Cardiac septum (tissue), 1 donor: ENCODE data around the gene CACNA1H. TPM values are rescaled to one million over a fixed set of nuclear protein-coding genes. Genes with fewer than 3 reads are reported as not detected.

Experiments used
- DNase-seq: peaks from one replicate; pipeline ENCODE4 v3.0.0-alpha.2; 2020; ENCODE audit warnings: low spot score
- intact Hi-C: fragments of 100-400 bp; cut with DNase I; formaldehyde crosslinking; loops from one replicate; pipeline ENCODE4 v1.14.0; 2022
- long read RNA-seq: library from polyadenylated mRNA; unstranded; transcript quantifications from one replicate; pipeline ENCODE4 v2.0.0, GENCODE V29; 2021
- total RNA-seq: library from RNA; stranded (reverse); fragmentation: NEBNext Ultra II Directional; extraction: Animal tissue kit (Norgen Biotek cat#: 25700); gene quantifications from one replicate; pipeline ENCODE4 v1.2.1, GENCODE V29; 2021
- donor health status: DM: no; HTN: no; CAD: no.

The CACNA1H gene
- total RNA-seq, result 4.7 TPM
- long read RNA-seq, partial matches to known transcripts, result 11 of 19 reads
- long read RNA-seq, other reads (novel, unspliced or antisense), result 8 of 19 reads

DNA sequence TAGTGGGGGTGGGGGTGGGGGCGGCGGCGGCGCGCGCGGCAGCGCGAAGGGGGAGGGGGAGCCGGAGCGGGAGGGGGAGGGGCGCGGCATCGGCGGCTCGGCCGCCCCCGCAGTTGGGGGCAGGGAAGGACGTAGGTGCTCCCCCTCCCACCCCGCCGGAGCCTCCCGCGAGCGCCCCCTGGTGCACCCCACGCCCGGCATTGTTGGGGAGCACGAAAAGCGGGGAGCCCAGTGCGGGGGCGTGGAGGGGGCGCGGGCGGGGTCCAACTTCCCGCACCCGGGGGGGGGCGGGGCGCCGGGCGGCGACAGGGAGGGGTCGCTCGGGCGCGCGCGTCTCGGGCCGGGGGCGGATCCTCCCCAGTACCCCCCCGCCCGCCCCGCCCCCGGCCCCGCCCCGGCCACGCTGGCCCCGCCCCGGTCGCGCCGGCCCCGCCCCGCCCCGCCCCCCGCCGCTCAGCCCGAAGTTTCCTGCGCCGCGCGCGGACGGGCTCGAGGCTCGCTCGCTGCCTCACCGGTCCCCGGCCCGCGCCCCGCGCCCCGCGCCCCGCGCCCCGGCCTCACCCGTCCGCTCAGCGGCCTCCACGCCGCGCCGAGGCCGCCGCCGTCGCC, at the start of gene CACNA1H:
Gene CACNA1H, plus strand, starts transcription at position 456 of the 609 bp plus-strand sequence. CDS start 632 bp downstream, outside the sequence.
- intact Hi-C loops, result no loop called here
- DNase-seq, result no peak

DNA sequence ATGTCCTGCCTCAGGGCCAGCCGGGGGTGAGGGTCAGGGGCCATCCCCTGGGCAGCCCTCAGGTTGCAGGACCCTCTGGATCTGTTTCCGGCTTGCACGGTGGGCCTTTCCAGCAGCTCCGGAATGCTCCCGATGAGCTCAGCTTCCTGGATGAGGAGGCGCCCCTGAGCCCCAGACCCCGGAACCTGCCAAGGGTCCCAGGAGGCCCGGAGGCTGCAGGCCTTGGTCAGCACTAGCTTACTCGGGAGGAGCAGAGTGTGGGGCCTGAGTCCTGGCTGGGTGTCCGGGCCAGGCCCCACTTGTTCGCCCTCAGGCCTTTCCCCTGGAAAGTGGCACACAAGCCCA, 49.3 kb upstream of the CACNA1H start:
- intact Hi-C loops, result loop anchor here (1.0 kb wide), 1 partner anchor 46 kb away; no protein-coding TSS in a partner anchor

DNA sequence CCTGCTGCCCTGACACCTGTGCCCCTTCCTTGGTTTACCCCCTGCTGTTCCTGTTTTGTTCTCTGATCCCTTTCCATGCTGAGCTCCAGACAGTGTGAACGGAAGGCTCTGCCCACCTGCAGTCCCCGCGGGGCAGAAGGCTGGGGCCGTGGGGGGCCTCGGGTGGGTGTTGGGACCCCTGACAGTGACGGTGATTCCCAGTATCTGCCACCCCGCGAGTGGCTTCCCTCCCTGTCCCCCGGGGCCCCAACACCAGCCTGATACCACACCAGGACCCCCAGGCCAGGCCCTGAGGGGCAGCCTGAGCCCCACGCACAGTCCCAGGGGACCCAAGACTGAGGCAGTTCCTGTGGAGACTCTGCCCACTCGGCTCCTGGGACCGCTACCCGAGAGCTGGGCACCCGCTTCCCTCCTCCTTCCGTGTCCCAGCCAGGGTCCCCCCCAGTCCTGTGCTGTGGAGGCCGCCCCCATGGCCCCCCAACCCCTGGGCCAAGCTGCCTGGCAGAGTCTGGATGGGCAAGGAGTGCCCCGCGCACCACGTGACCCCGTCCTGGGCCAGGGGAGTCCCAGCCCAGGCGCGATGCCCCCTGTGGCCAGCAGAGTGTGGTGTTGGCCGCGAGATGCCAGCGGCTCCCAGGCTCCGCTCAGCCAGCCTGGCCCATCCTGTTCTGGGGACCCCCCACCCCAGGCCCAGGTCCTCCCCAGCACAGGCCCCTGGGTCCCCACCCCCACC, 46.9 kb upstream of the CACNA1H start:
- intact Hi-C loops, result loop anchor here (1.0 kb wide), 1 partner anchor 88 kb away; no protein-coding TSS in a partner anchor
- DNase-seq, result no peak

More for the DNA sequence above, 49.3 kb upstream of the CACNA1H start:
- no peak for DNase-seq

DNA sequence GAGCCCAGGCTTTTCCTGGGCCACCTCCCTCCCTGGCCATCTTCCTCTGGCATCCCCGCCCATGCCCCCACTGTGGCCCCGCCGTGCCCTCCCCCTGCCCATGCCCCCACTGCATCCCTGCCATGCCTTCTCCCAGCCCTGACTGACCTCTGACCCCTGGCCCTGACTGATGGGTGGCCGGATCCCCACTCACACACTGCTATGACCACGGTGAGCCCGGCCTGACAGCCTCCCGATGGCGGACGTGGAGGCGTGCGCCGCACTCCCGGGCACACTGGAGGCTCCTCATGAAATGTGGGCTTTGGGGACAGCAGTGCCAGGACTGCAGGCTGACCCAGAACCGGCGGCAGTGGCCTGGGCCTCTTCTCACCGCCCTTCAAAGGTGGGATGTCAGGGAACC, 46.2 kb upstream of the CACNA1H start:
- no peak for DNase-seq
- intact Hi-C loops, result loop anchor here (1.0 kb wide), 1 partner anchor 88 kb away; no protein-coding TSS in a partner anchor

DNA sequence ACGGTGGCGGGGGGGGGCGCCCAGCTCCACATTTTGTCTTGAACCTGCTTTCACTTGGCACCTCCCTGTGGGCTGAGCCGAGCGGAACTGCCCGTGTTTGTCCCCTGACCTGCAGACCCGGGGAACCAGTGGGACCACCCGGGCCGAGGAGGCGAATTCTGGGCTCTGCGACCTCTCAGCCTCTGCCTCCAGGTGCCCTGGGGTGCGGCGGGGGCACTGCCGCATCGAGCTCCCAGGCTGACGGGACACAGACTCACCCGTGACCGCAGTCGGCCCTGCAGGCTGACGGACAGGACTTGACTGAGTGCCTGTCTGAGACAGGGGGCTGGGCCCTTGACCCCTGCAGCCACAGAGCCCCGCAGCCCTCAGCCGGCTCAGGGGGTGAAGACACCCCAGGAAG, 45.8 kb upstream of the CACNA1H start:
- DNase-seq, result no peak
- intact Hi-C loops, result no loop called here

DNA sequence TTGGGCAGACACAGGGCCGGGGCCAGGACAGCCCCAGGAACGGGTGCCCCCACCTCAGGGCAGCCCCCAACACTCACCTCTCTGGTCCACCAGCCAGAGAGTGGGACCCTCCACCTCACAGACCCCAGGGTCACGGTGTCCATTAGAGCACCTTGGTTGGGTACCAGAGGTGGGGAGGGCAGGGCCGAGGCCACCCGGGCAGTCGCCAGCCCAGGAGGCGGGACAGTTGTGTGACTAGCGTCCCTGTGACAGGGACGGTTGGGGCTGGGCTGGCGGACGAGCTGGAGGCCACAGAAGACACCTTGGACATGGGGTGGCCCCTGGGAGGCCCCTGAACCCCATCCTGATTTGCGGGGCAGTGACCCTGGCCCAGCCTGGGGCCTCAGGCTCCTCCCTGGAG, 45.2 kb upstream of the CACNA1H start:
- intact Hi-C loops, result no loop called here
- DNase-seq, result no peak

DNA sequence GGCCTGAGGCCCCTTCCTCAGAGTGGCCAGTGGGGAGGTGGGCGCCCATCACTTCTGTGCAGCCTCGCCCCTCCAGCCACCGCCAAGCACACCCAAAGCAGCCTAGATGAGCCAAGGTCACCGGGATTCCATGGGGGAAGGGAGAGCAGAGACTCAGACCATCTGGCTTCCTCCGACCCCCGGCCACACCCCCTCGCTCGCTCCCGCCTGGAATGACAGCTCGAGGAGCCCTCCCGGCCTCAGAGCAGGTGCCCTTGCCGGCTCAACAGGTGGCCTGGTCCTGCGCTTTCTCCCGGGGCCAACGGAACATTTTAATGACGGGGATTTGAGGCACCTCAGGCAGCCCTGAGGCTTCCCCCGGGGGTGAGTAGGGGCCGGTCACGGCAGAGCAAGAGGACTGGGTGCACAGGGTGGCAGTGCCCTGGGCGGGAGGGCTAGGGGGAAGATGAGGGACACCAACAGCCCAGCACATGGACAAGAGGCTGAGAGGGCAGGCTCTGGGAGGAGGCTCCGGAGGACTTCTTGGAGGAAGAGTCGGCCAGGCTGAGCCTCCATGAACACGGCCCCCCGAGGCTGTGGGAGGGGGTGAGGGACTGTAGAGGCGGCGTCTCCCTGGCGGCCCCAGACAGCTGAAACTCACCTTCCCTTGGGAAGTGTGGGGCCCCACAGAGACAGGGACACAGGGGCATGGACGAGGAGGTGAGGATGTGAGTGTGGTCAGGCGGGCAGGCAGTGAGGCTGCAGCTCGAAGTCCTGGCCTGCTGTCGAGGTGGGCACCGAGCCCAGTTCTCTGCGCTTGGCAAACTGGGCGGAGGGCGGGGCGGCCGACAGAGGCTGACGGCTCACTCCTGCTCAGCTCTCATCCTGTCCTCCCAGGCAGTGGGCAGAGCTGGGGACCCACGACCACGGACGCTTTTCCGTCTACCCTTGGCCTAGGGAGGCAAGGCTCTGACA, 44.3 kb upstream of the CACNA1H start:
- intact Hi-C loops, result no loop called here

DNA sequence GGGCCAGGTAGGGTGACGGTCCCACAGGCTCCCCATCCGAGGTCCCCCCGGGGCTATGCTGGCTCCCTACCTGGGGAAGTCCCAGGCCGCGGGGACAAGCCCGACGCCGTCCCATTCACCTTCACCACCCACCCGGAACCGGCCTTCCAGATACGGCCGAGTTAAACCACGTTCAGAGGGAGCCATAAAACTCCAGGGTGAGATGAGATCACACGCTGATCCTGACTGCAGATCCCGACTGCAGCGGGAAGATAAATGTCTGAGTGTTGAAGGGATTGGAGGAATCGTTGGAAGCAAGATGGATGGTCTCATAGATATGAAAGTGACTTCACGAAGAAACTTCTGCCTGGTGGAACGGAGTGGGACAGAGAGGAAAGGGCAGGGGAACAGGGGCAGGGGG, 43.3 kb upstream of the CACNA1H start:
- intact Hi-C loops, result no loop called here
- no peak for DNase-seq

More for the DNA sequence above, 44.3 kb upstream of the CACNA1H start:
- no peak for DNase-seq

DNA sequence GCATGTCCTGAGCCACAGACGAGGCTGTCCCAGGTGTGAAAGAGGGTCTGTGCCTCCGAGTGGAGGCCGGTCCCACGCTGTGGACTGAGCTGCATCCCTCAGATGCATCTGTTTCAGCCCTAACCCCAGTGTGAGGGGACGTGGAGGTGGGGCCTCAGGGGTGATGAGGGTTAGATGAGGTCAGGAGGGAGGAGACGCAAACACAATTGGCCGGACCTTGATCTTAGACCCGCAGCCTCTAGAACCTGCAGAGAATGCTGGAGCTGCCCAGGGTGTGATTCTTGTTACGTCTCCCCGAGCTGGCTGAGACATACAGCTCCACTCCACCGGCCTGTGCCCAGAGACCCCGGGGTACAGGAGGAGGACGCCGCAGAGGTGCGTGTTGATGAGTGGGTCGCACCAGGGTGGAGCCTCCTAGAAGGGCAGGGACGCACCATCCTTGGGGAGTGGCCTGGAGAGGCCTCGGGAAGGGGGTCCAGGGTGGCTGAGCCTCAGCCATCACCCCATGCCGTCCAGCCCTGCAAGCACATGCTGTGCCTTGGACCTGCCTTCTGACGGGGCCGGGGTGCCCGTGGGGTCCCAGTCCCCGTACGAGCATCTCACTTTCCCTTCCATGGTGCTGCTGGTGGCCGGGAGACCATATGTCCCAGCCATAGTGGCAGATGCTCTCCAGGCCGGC, 40.3 kb upstream of the CACNA1H start:
- no peak for DNase-seq
- intact Hi-C loops, result no loop called here

DNA sequence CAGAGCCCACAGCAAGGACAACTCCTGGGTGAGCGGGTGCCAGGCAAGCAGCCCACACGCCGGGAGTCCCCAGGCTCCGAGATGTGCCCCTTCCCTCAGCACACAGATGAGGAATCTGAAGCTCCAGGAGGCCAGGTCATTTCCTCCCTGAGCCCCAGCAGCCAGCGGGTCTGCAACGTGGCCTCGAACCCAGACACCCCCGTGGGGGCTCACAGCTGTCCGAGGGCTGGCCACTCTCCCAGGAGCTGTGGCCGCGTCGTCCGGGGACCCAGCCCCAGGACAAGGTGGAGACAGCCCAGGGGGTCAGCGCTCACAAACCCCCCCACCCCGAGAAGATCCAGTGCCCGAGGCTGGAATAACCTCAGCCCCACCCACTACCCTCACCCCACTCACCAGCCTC, 39.4 kb upstream of the CACNA1H start:
- intact Hi-C loops, result no loop called here

DNA sequence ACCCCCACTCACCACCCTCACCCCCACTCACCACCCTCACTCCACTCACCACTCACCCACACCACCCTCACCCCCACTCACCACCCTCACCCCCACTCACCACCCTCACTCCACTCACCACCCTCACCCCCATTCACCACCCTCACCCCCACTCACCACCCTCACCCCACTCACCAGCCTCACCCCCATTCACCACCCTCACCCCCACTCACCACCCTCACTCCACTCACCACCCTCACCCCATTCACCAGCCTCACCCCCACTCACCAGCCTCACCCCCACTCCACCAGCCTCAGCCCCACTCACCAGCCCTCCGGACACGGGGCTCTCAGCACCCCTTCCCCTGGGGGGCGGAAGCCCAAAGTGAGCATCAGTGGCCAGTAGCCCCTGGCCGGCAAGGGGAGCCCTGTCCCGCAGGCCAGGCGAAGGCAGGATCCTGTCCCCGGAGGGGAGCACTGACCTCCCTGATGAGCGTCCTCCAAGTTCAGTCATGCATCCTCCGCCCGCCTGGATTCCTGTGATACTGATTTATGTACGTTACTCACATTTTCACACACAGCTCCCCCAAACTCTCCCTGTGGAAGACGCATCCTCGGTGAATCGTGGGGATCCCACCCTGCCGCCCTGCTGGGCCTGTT, 38.9 kb upstream of the CACNA1H start:
- intact Hi-C loops, result no loop called here
- DNase-seq, result no peak

More for the DNA sequence above, 39.4 kb upstream of the CACNA1H start:
- no peak for DNase-seq

DNA sequence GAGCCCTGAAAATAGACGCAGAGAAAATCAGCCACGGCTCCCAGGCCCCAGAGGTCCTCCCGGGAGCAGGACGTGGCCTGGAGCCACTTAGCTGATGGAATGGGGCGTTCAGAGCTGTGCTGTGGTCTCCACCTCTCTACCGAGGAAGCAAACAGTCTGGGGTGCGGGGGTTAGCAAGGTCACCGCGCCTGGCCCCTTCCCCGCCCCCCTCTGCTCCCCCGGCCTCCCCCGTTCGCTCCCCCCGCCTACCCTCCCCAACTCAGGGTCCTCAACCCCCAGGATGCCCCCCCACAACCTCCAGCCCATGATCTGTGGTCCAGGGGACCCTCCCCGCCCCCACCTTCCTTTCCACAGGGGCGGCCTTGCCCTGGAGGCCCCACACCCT, 36.2 kb upstream of the CACNA1H start:
- intact Hi-C loops, result no loop called here
- DNase-seq, result no peak

DNA sequence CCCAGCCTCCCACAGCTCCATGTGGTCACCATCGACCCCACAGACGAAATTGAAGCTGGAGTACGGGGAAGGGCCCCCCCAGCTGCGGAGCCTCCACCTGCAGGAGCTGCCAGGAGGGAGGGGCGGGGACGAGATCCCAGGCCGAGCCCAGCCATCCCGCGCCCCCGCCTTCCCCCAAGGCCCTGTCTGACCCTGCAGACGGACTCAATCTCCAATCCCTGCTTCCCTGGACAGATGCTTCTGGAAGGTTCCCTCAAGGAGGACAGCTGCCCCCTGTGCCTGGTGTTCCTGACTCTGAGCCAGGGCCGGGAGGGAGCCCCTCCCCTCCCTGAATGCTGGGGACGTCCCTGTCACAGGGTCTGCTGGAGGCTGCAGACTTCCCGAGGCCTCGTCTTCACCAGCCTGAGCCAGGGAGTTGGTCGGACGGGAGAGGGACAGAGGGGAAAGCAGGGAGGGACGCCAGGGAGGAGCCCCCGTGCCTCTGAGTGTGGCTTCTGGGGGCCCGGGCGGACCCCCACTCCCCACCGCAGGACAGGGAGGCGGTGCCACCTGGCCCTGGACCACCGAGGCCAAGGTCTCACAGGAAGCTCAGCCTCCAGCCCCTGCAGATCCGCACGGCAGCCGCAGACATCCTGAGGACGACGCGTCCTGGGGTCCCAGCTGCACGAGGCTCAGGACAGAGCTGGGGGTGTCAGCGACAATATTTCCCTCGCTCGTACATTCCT, 35.6 kb upstream of the CACNA1H start:
- no peak for DNase-seq
- intact Hi-C loops, result no loop called here

DNA sequence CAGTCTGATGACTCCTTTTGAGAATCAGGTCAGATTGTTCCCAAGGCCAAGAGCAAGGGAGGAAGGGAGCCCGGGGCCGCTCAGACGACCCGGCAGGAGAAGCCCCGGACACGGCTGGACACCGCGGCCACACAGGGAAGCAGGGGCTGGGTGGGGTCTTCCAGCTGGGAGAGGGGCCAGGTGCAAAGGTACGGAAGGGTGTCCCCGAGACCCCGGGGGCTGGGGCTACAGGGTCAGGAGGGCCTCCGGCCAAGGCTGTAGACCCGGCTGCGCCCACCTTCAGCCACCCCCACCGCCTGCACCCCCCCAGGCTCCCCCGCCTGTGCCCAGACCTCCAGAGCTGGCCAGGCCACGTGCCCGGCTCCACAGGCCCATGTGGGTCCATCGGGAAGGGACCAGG, 35.0 kb upstream of the CACNA1H start:
- intact Hi-C loops, result no loop called here
- no peak for DNase-seq

DNA sequence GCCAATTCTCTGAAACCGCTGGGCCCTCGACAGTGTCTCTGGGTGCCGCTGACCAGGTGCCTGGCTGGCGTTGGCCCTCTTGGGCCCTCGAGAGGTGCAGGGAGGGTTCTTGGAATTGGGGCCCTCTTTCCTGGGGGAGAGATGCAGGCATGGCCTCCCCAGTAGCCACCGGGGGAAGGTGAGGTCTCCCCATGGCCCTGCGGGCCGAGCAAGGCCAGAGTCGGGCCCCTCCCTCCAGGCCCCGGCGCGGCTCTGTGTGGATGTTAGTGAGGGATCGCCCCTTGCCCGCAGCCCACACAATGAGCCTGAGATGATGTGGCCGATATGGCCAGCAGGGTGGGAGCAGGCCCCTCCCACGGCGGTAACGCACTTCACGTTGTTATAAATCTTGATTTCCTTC, 33.8 kb upstream of the CACNA1H start:
- intact Hi-C loops, result no loop called here
- DNase-seq, result no peak

DNA sequence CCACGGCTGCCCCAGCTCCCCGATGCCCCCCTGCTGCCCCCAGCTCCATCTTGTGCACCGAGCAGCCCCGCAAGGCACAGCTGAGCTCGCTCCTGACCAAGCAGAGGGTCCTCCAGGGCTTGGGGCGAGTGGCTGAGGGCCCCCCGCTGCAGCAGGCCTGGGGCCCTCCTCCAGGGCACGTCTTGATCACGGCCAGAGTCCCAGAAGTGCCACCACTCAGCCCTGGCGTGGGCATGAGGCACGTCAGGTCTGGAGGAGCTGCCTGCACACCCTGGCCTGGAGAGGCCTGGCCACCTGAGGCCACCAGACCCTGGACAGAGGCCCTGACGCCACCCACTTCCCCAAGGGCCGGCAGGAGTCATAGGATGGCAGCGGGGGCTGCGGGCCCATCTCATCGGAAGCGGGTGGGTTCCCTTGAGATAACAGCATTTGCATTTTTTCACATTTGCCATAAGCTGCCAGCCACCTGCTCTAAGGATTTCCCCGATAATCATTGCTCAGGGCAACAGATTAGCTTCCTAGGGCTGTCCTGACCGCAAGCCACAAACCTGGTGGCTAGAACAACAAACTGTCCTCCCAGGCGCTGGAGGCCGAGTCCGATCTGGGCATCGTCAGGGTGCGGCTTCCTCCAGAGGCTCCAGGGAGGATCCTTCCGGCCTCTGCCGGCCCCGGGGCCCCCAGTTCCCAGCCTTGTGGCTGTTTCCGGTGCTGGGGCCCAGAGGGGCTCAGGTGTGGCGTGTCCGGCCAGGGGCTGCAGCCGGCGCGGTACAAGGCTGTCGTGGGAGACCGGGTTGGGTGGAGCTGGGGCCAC, 32.9 kb upstream of the CACNA1H start:
- intact Hi-C loops, result no loop called here
- no peak for DNase-seq

DNA sequence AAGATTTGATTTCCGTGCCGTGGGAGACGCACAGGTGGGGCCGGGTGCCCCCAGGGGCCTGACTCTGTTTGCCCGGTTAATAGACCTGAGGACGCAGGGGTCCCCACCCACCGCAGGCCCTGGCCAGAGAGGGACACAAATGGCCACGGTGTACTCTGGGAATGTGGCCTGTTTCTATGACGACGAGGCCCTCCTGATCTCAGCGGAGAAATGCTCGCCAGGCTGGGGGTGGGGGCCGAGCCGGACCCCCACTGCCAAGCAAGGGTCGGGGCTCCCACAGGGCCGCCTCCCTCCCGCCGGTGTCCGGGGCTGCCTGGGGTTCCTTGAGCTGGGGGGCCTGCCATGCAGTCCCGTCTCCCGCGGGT, 32.3 kb upstream of the CACNA1H start:
- DNase-seq, result no peak
- intact Hi-C loops, result no loop called here

DNA sequence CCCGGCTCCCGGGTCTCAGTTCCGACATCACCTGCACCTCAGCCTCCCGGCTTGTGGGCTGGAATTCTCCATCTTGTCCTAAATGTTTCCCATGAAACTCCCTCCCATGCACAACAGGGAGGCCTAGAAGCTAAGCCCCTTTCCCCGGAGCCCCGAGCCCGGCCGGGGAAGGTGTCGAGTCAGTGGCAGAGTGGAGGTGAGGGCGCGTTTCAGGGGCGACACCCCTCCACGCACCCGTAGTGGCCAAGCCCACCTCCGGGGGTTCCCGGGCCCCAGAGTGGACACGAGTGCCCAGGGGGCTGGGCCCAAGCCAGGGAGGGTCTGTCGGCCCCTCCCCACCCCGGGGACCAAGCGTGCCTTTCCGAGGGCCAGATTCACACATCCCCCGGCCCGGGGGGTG, 31.9 kb upstream of the CACNA1H start:
- no peak for DNase-seq
- intact Hi-C loops, result no loop called here
